ENCODE measurements around the gene CKAP2L. TPM values are rescaled to one million over a fixed set of nuclear protein-coding genes. Genes with fewer than 3 reads are reported as not detected.

Gene CKAP2L
- total RNA-seq, 1 donor from 2014 or later, result 6.3 TPM

- Mint-ChIP-seq H3K9me3 (ENCODE audit: unreplicated experiment) (no peaks in the 10 kb centered on the region), H3K4me3 (ENCODE audit: unreplicated experiment) (no peak overlapping the region), H3K4me1 (ENCODE audit: unreplicated experiment) (no peaks in the 10 kb centered on the region), H3K36me3 (ENCODE audit: unreplicated experiment) (no peaks in the 10 kb centered on the region), H3K27me3 (ENCODE audit: unreplicated experiment) (no peaks in the 10 kb centered on the region), H3K27ac (ENCODE audit: unreplicated experiment) (no peak overlapping the region)
- no peak for TF ChIP-seq CTCF (IDR thresholded peaks at IDR 0.05)
- no peak for DNase-seq (ENCODE audit: extremely low spot score, unreplicated experiment)
These were observed 11.7 kb upstream of the CKAP2L start for GRCh38 chr2:112776113-112776512.

- H3K9me3 Mint-ChIP-seq (ENCODE audit: unreplicated experiment), result no peaks in the 10 kb centered on the region
- no peak for DNase-seq (ENCODE audit: extremely low spot score, unreplicated experiment)
- no peaks in the 10 kb centered on the region for H3K36me3 Mint-ChIP-seq (ENCODE audit: unreplicated experiment)
- TF ChIP-seq CTCF (IDR thresholded peaks at IDR 0.05), result no peak
- H3K27me3 Mint-ChIP-seq (ENCODE audit: unreplicated experiment), result no peaks in the 10 kb centered on the region
- no peak overlapping the region for H3K4me3 Mint-ChIP-seq (ENCODE audit: unreplicated experiment)
- no peak overlapping the region for H3K27ac Mint-ChIP-seq (ENCODE audit: unreplicated experiment)
- H3K4me1 Mint-ChIP-seq (ENCODE audit: unreplicated experiment), result no peaks in the 10 kb centered on the region
These were observed 10.3 kb upstream of the CKAP2L start for GRCh38 chr2:112774536-112775285.

GRCh38 chr2:112773556-112773955 lies 9.1 kb upstream of the CKAP2L start:
- H3K36me3 Mint-ChIP-seq (ENCODE audit: unreplicated experiment), result no peaks in the 10 kb centered on the region
- H3K4me1 Mint-ChIP-seq (ENCODE audit: unreplicated experiment), result no peaks in the 10 kb centered on the region
- no peak overlapping the region for H3K4me3 Mint-ChIP-seq (ENCODE audit: unreplicated experiment)

GRCh38 chr2:112772911-112773475 lies 8.6 kb upstream of the CKAP2L start:
- Mint-ChIP-seq H3K27ac (ENCODE audit: unreplicated experiment) (no peak overlapping the region), H3K4me1 (ENCODE audit: unreplicated experiment) (peaks cover 2% of the 10 kb centered on the region), H3K27me3 (ENCODE audit: unreplicated experiment) (no peaks in the 10 kb centered on the region), H3K36me3 (ENCODE audit: unreplicated experiment) (no peaks in the 10 kb centered on the region), H3K9me3 (ENCODE audit: unreplicated experiment) (no peaks in the 10 kb centered on the region), H3K4me3 (ENCODE audit: unreplicated experiment) (no peak overlapping the region)
- TF ChIP-seq CTCF (IDR thresholded peaks at IDR 0.05), result no peak
- no peak for DNase-seq (ENCODE audit: extremely low spot score, unreplicated experiment)

More at GRCh38 chr2:112773556-112773955, 9.1 kb upstream of the CKAP2L start:
- no peak for DNase-seq (ENCODE audit: extremely low spot score, unreplicated experiment)
- no peaks in the 10 kb centered on the region for H3K9me3 Mint-ChIP-seq (ENCODE audit: unreplicated experiment)
- no peaks in the 10 kb centered on the region for H3K27me3 Mint-ChIP-seq (ENCODE audit: unreplicated experiment)
- no peak overlapping the region for H3K27ac Mint-ChIP-seq (ENCODE audit: unreplicated experiment)
- no peak for TF ChIP-seq CTCF (IDR thresholded peaks at IDR 0.05)

GRCh38 chr2:112772322-112772721 lies 7.9 kb upstream of the CKAP2L start:
- no peak for TF ChIP-seq CTCF (IDR thresholded peaks at IDR 0.05)

More at GRCh38 chr2:112772322-112772721, 7.9 kb upstream of the CKAP2L start:
- no peak for DNase-seq (ENCODE audit: extremely low spot score, unreplicated experiment)
- Mint-ChIP-seq H3K27ac (ENCODE audit: unreplicated experiment) (no peak overlapping the region), H3K4me1 (ENCODE audit: unreplicated experiment) (peaks cover 6% of the 10 kb centered on the region), H3K36me3 (ENCODE audit: unreplicated experiment) (no peaks in the 10 kb centered on the region), H3K4me3 (ENCODE audit: unreplicated experiment) (no peak overlapping the region), H3K27me3 (ENCODE audit: unreplicated experiment) (no peaks in the 10 kb centered on the region), H3K9me3 (ENCODE audit: unreplicated experiment) (no peaks in the 10 kb centered on the region)

Data from osteocyte (in vitro differentiated cells).